AG09309 (cell line): ENCODE data around the gene ASH1L.

ENCODE experiments used
- DNase-seq: peaks from one replicate; pipeline ENCODE4 v3.0.0-alpha.2; 2010; ENCODE audit warnings: low read depth
- H3K4me3 ChIP-seq: 2 replicates; pipeline ENCODE4 v1.5.1; 2011; ENCODE audit warnings: mild to moderate bottlenecking, low read depth, low read length, moderate library complexity; ENCODE audit not compliant: control insufficient read depth
- CTCF ChIP-seq: IDR thresholded peaks from 2 replicates; pipeline ENCODE4 v1.5.1; 2011; ENCODE audit warnings: mild to moderate bottlenecking, low read depth, low read length, inconsistent platforms; ENCODE audit not compliant: insufficient read depth, control insufficient read depth; ENCODE audit errors: missing control alignments

Gene ASH1L

GRCh38 chr1:155485945-155486344 lies 76.7 kb downstream of the ASH1L start:
- H3K4me3 ChIP-seq: no peak overlapping the region
- no peak for TF ChIP-seq CTCF
- DNase-seq: no peak

- H3K4me3 ChIP-seq: no peak overlapping the region
- TF ChIP-seq CTCF: no peak
- no peak for DNase-seq
These were observed 77.4 kb downstream of the ASH1L start for GRCh38 chr1:155485222-155485621.

- no peak for DNase-seq
- no peak overlapping the region for H3K4me3 ChIP-seq
- no peak for TF ChIP-seq CTCF
These were observed 80.8 kb downstream of the ASH1L start for GRCh38 chr1:155481741-155482241.

- DNase-seq: no peak
- TF ChIP-seq CTCF: no peak
- H3K4me3 ChIP-seq: no peak overlapping the region
These were observed 83.4 kb downstream of the ASH1L start for GRCh38 chr1:155479205-155479604.

- no peak for TF ChIP-seq CTCF
- H3K4me3 ChIP-seq: no peak overlapping the region
- no peak for DNase-seq
These were observed 84.2 kb downstream of the ASH1L start for GRCh38 chr1:155478270-155478852.

GRCh38 chr1:155474146-155474545 lies 88.5 kb downstream of the ASH1L start:
- H3K4me3 ChIP-seq: no peak overlapping the region
- no peak for TF ChIP-seq CTCF
- no peak for DNase-seq
